CD4-positive, alpha-beta T cell treated with Interleukin-15 for 4 hours (primary cell): Measurements from ENCODE around the gene CBLL1.

ENCODE experiments used
- DNase-seq: peaks from one replicate; pipeline ENCODE4 v3.0.0-alpha.2; 2020; ENCODE audit warnings: low spot score

Gene CBLL1

DNA sequence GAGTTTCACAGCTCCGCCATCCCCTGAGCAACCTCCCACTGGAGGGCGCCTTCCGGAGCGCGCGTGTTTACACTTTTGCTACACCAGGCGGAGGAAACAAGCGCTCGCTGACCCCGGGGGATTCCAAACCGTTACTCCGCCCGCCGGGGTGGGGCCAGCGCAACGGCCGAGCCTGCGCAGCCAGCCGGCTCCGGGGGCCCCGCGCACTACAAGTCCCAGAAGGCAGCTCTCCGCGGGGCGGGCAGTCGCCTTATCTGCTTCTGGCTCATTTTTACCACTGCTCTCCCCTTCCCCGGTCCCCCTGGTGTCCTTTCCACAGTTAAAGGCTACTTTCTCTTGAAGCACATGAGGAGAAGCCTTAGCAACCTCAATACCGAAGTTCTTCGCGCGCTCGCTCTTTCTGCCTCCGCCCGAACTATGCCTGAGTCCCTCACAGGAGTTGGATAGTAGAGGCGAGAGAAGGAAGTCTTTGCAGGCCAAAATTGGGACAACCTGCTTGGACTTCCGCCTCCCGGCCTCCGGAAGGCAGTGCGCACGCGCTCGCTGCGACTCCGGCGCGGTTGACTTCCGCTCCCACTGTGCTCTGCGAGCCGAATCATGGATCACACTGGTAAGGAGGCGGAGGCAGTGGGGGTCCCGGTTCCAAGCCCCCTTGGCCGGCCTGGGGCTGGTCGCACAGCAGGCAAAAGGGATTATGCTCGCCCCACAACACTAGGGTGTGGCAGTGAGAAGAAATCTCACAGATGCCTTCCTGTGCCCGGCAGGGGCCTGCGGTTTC is at the start of gene CBLL1:
CBLL1 (plus strand) TSS at position 576 of the 778 bp plus-strand sequence; CDS start at position 598, 22 bp downstream.
- peak; percentile 96 for DNase-seq

GRCh38 chr7:107694386-107694785 is 49.6 kb upstream of the CBLL1 start:
- DNase-seq = no peak

DNA sequence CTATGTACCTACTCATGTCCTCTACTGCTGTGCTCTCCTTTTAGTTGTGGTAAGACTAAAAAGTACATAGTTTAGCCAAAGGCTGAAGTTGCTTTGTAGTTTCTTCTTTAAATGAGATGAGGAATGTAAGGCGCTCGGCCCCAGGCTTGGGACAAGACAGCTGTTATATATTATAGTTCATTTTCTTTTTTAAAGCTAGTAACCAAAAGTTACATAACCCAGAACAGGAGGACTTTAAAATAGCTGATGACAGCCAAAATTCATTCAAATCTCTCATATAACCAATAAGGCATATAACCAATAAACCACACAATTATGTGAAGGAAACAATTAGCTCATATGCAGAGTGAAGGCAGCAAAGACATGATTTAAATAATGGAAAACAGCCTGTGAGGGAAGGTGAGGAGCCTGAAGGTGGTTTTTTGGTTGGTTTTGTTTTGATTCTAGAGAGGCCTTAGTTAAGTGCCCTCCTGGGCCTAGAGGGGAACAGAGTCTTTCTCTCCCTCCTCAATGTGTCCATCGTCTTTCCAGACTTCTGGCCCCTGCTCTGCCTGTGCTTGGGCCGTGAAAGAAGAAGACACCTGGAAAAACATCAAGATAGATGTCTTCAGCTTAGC is 47.5 kb upstream of the CBLL1 start:
- no peak for DNase-seq

- no peak for DNase-seq
Observed at GRCh38 chr7:107697321-107698049, 46.5 kb upstream of the CBLL1 start.

- no peak for DNase-seq
Observed at GRCh38 chr7:107700570-107700969, 43.4 kb upstream of the CBLL1 start.

GRCh38 chr7:107701191-107701590 is 42.8 kb upstream of the CBLL1 start:
- no peak for DNase-seq

DNA sequence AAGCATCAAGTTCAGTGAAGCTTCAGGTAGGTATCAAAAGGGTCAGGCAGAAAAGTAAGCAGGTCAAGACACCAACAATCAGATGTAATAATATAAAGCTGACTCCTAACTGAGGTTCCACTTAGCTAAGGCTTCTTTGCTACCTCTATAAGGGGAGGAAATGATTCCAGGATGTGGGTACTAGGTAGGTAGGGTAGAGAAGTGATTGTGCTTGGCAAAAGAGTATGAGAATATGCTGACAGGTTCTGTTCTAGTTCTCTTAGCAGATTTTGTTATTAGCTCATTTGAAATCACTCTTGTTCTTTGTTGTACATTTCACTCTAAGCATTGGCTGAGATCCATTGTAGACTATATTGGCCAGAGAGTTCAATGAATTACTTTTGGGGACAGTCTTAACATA is 40.7 kb upstream of the CBLL1 start:
- no peak for DNase-seq

GRCh38 chr7:107703872-107704271 is 40.1 kb upstream of the CBLL1 start:
- no peak for DNase-seq

DNA sequence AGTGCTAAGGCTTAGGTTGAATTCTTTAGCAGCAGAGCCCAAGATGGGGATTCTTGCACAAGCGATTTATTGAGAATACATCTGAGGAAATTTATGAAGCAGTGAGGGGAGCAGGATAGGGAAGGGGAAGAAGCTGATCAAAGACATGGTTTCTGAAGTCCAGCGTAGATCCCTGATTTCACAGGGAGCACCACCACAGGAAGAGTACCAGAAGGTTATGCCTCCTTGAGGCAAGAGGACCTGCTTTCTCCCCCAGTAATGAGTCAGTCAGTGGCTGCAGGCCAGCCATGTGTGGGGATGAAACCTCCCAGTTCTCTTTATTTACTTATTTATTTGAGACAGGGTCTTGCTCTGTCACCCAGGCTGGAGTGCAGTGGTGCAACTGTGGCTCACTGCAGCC is 35.0 kb upstream of the CBLL1 start:
- DNase-seq = no peak

GRCh38 chr7:107711301-107711700 is 32.6 kb upstream of the CBLL1 start:
- DNase-seq = no peak

- DNase-seq = no peak
Observed at GRCh38 chr7:107712025-107712424, 31.9 kb upstream of the CBLL1 start.

- DNase-seq = no peak
Observed at GRCh38 chr7:107712896-107713295, 31.0 kb upstream of the CBLL1 start.

- no peak for DNase-seq
Observed at GRCh38 chr7:107715531-107715930, 28.4 kb upstream of the CBLL1 start.

DNA sequence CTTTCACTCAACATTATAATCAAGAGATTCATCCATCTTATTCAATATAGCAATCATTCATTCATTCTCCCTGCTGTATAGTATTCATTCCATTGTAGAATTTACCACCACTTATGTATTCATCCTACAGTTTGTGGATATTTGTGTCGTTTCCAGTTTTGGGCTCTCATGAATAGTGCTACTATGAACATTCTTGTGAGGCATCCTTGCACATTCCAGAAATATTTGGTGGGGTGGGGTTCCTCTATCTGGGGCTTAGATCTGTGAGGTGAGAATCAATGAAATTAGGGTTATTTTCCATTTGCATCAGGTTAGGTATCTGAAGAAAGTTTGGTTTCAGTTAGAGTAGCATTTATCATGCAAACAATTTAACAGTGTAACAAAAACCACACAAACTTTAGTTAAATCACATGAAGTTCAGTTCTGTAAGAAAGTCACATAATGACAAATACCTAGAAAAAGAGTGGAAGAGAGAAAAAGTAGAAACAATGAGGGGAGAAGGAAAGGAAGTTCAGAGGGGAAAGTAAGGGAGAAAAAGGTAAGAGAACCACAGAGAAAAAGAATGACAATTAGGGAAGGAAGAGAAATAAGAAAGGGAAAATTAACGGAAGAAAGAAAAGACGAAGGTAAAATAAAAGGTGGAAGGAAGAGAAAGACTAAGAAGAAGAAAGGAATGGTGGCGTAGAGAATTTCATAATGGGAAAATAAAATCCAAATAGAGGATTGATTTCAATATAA is 25.3 kb upstream of the CBLL1 start:
- DNase-seq = no peak

DNA sequence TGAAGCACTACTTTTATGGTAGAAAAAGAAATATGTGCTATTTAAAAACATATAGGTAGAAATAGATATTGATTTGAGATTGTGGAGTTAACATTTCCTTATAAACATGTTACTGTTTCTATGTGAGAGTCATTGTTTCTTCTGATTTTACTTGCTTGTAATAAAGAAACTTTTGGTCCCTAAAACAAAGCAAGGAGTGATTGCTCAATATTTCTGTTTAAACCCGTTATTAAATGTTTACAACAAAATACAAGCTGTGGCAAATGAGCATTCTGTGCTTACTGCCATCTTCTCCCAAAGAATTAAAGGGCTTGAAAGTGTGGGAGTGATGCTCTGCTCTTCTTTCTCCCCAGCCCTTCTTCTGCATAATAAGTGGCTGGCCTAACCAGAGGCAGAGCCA is 22.7 kb upstream of the CBLL1 start:
- no peak for DNase-seq

GRCh38 chr7:107723255-107723654 is 20.7 kb upstream of the CBLL1 start:
- DNase-seq = no peak

GRCh38 chr7:107725138-107725740 is 18.7 kb upstream of the CBLL1 start:
- peak; percentile 54 for DNase-seq

- no peak for DNase-seq
Observed at GRCh38 chr7:107726356-107727130, 17.4 kb upstream of the CBLL1 start.

- DNase-seq = no peak
Observed at GRCh38 chr7:107728276-107728675, 15.7 kb upstream of the CBLL1 start.

DNA sequence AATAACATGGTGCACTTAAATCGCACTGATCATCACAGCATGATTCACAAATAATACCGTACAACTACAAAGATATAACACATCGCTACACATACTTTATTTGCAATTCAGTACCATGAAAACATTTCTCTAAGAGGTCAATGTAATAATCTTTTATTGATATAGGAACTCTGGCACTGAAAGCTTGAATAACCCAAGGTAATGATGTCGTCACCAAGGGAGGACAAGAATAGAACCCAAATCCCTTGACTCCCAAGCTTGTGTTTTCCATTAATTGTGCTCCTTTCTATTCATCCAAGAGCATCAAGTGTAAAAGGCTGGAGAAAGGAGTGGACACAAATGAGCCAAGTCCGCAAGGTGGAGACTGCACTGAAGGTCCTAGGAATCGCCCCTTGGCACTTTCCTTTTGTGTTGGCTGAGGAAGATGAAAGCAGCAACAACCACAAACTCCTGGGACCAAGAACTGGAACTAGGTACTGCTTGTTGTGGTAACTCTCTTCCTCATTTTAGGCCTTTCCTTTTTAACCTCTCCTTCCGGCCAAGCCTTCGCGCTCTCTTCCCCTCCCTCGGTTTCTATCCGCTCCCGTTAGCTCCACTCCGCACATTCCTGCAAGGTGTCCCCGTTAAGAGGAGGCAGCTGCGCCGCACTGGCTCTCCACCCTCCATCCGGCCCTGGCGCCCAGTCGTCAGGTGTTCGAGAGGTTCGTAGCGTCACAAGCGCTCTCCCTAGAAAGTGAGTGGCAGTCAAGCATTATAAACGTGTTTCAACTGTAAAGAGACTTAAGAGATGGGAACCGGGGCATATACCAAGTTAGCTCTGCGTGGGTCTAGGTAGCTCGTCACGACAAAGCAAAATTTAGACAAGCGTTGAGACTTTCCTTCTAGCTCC is 1.0 kb upstream of the CBLL1 start:
- no peak for DNase-seq
